ENCODE measurements around the gene HOXA11.

The HOXA11 gene

DNA sequence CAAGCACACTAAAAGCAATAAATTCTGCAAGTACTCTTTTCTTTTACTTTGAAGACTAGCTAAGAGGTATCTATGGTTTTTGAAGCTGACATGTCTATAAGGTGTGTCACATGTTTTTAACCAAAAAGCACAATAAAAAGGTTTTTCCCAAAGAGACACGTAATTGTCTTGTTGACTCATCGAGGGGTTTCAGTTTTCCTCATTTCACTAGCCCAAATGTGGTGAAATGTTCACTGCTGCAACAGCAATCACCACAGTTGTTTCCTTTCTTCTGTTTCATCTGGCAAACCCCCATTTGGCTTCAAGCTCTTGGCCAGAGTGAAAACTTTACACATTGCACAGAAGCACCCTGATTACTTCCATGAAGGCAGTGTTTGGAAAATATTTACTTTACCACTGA lies 50.6 kb downstream of the HOXA11 start:
- H3K27ac ChIP-seq (ENCODE audit: low read depth, low read length) = no peak overlapping the region

DNA sequence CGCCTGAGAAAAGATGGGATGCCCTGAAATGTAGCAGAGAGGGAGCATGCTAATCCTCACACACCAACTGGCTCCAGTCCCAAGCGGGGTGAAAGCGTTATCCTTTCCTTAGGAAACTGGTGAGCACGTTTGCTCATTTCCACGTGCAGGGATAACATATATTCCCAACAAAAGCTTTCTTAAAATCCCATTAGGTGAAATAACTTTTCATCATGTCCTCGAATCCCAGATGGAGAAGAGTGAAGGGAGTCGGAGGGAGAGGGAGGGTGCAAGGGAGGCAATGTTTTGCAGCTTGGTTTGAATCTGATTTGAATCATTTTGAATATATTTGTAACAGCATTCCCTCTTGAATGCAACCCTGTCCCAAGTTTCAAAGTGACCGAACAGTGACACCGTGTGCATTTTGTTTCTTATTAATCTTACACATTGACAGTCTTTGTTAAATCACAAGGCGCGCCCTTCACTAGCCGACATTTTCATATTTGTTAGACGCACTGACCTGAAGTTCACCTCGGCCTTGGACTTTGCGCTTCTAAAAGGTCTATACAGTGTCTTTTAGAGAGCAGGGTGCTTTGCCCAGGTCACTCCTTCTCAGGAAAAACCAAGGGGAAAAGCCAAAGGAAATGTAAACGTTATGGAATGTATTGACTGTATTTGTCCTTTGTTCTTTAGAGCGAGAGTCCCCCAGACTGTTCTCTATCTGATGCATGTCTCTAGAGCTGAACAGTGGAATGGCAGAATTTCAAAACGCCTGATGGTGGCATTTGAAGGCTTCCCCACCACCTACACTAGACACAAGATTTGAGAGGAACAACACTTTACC lies 51.4 kb downstream of the HOXA11 start:
- H3K4me3 ChIP-seq (ENCODE audit: low read length) = no peak overlapping the region

More for the DNA sequence above, 50.6 kb downstream of the HOXA11 start:
- TF ChIP-seq EZH2phosphoT487 (IDR thresholded peaks at IDR 0.05; ENCODE audit: borderline replicate concordance, low read length) = no peak
- TF ChIP-seq, protein P1, sequence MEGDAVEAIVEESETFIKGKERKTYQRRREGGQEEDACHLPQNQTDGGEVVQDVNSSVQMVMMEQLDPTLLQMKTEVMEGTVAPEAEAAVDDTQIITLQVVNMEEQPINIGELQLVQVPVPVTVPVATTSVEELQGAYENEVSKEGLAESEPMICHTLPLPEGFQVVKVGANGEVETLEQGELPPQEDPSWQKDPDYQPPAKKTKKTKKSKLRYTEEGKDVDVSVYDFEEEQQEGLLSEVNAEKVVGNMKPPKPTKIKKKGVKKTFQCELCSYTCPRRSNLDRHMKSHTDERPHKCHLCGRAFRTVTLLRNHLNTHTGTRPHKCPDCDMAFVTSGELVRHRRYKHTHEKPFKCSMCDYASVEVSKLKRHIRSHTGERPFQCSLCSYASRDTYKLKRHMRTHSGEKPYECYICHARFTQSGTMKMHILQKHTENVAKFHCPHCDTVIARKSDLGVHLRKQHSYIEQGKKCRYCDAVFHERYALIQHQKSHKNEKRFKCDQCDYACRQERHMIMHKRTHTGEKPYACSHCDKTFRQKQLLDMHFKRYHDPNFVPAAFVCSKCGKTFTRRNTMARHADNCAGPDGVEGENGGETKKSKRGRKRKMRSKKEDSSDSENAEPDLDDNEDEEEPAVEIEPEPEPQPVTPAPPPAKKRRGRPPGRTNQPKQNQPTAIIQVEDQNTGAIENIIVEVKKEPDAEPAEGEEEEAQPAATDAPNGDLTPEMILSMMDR (IDR thresholded peaks at IDR 0.05; ENCODE audit: low read depth, low read length, poor library complexity, severe bottlenecking) = no peak
- no peaks in the 10 kb centered on the region for H3K79me2 ChIP-seq (ENCODE audit: control insufficient read depth, low read length)
- no peak overlapping the region for H3K4me3 ChIP-seq (ENCODE audit: low read length)
- no peaks in the 10 kb centered on the region for H4K20me1 ChIP-seq (ENCODE audit: control insufficient read depth, insufficient read depth, low read depth, low read length)
- H3K9me3 ChIP-seq (ENCODE audit: control insufficient read depth, insufficient read depth, low read length) = no peaks in the 10 kb centered on the region
- no peaks in the 10 kb centered on the region for H3K9me2 ChIP-seq (replicated peaks; ENCODE audit: control insufficient read depth, low read length)
- H3K27me3 ChIP-seq (ENCODE audit: control insufficient read depth, low read length) = peaks cover 56% of the 10 kb centered on the region
- no peaks in the 10 kb centered on the region for H3K4me1 ChIP-seq (ENCODE audit: control insufficient read depth, low read length)
- no peaks in the 10 kb centered on the region for H3F3A ChIP-seq (ENCODE audit: control insufficient read depth, insufficient read depth)
- no peak overlapping the region for H3K4me2 ChIP-seq (ENCODE audit: low read length)
- H3K36me3 ChIP-seq (ENCODE audit: control insufficient read depth, low read length) = no peaks in the 10 kb centered on the region

DNA sequence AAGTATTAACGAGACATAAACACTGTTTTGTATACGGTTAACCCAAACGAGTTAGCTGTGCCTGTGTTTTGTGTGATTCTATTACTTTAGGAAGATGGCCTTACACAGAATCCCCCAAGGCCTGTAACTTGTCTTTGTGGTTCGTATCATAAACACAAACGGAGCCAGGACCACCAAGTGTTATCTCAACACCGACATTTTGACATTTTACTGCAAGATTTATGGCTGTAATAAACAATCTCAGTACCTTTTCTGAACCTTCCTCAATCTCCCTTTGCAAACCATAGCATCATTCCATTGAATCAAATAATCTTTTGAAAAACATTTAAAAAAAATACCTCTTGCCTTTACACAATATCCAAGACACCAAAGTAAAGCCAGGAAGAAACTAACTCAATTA lies 52.1 kb downstream of the HOXA11 start:
- no peaks in the 10 kb centered on the region for H3K9me2 ChIP-seq (replicated peaks; ENCODE audit: control insufficient read depth, low read length)
- H3K27ac ChIP-seq (ENCODE audit: low read depth, low read length) = no peak overlapping the region
- no peaks in the 10 kb centered on the region for H3K36me3 ChIP-seq (ENCODE audit: control insufficient read depth, low read length)
- H3K4me2 ChIP-seq (ENCODE audit: low read length) = no peak overlapping the region
- H4K20me1 ChIP-seq (ENCODE audit: control insufficient read depth, insufficient read depth, low read depth, low read length) = no peaks in the 10 kb centered on the region
- H3K4me3 ChIP-seq (ENCODE audit: low read length) = no peak overlapping the region
- TF ChIP-seq, protein P1 (IDR thresholded peaks at IDR 0.05; ENCODE audit: low read depth, low read length, poor library complexity, severe bottlenecking) = no peak
- no peak for TF ChIP-seq EZH2phosphoT487 (IDR thresholded peaks at IDR 0.05; ENCODE audit: borderline replicate concordance, low read length)
- no peaks in the 10 kb centered on the region for H3K79me2 ChIP-seq (ENCODE audit: control insufficient read depth, low read length)
- no peaks in the 10 kb centered on the region for H3F3A ChIP-seq (ENCODE audit: control insufficient read depth, insufficient read depth)
- peaks cover 53% of the 10 kb centered on the region for H3K27me3 ChIP-seq (ENCODE audit: control insufficient read depth, low read length)
- H3K9me3 ChIP-seq (ENCODE audit: control insufficient read depth, insufficient read depth, low read length) = no peaks in the 10 kb centered on the region
- H3K4me1 ChIP-seq (ENCODE audit: control insufficient read depth, low read length) = no peaks in the 10 kb centered on the region

More for the DNA sequence above, 51.4 kb downstream of the HOXA11 start:
- H3K9me2 ChIP-seq (replicated peaks; ENCODE audit: control insufficient read depth, low read length) = no peaks in the 10 kb centered on the region
- TF ChIP-seq, protein P1 (IDR thresholded peaks at IDR 0.05; ENCODE audit: low read depth, low read length, poor library complexity, severe bottlenecking) = no peak
- no peak for TF ChIP-seq EZH2phosphoT487 (IDR thresholded peaks at IDR 0.05; ENCODE audit: borderline replicate concordance, low read length)
- no peak overlapping the region for H3K27ac ChIP-seq (ENCODE audit: low read depth, low read length)
- no peaks in the 10 kb centered on the region for H3K36me3 ChIP-seq (ENCODE audit: control insufficient read depth, low read length)
- no peaks in the 10 kb centered on the region for H4K20me1 ChIP-seq (ENCODE audit: control insufficient read depth, insufficient read depth, low read depth, low read length)
- H3K4me1 ChIP-seq (ENCODE audit: control insufficient read depth, low read length) = no peaks in the 10 kb centered on the region
- no peak overlapping the region for H3K4me2 ChIP-seq (ENCODE audit: low read length)
- no peaks in the 10 kb centered on the region for H3F3A ChIP-seq (ENCODE audit: control insufficient read depth, insufficient read depth)
- H3K27me3 ChIP-seq (ENCODE audit: control insufficient read depth, low read length) = peaks cover 56% of the 10 kb centered on the region
- H3K79me2 ChIP-seq (ENCODE audit: control insufficient read depth, low read length) = no peaks in the 10 kb centered on the region
- H3K9me3 ChIP-seq (ENCODE audit: control insufficient read depth, insufficient read depth, low read length) = no peaks in the 10 kb centered on the region

Measured in DOHH2 (cell line).